HepG2 (cell line): ENCODE results near the gene TTLL7. TPM values are rescaled to one million over a fixed set of nuclear protein-coding genes. Genes with fewer than 3 reads are reported as not detected.

ENCODE experiments used
- HOXD1 ChIP-seq: sonication (generic); formaldehyde crosslinking; IDR thresholded peaks from 2 replicates; pipeline ENCODE4 v1.5.0; 2020; ENCODE audit warnings: missing genetic modification reagents
- MXD4 ChIP-seq: IDR thresholded peaks from 2 replicates; pipeline ENCODE4 v1.6.1; 2016; ENCODE audit warnings: mild to moderate bottlenecking, missing biosample characterization, missing genetic modification reagents
- NFE2 ChIP-seq: sonication (generic); formaldehyde crosslinking; IDR thresholded peaks from 2 replicates; pipeline ENCODE4 v1.4.0; 2020; ENCODE audit warnings: missing genetic modification reagents
- SP5 ChIP-seq: IDR thresholded peaks from 2 replicates; pipeline ENCODE4 v1.6.1; 2016; ENCODE audit warnings: low read depth, borderline replicate concordance
- ZNF383 ChIP-seq: sonication (generic); formaldehyde crosslinking; IDR thresholded peaks from 2 replicates; pipeline ENCODE4 v1.4.0; 2020; ENCODE audit warnings: missing genetic modification reagents, mild to moderate bottlenecking, borderline replicate concordance
- ZNF839 ChIP-seq: sonication (generic); formaldehyde crosslinking; IDR thresholded peaks from 2 replicates; pipeline ENCODE4 v1.4.0; 2020; ENCODE audit warnings: missing genetic modification reagents, mild to moderate bottlenecking, borderline replicate concordance
- polyA plus RNA-seq, 8 experiments: library from polyadenylated mRNA; depleted of rRNA in 3 of 8; stranded (reverse) in 7 of 8; unstranded in 1 of 8; fragments of >200 nt; fragmentation: Illumina TruSeq in 4 of 8; extraction: Trizol in 4 of 8; gene quantifications; 2 replicates each; pipeline versions ENCODE4 v1.2.1 to v1.2.3, GENCODE V29; 2011 to 2016; ENCODE audit warnings: low read depth in 4 of 8, missing spikeins in 1 of 8, mixed read lengths in 1 of 8; ENCODE audit not compliant: insufficient read depth in 1 of 8
- total RNA-seq, 5 experiments: library from RNA; depleted of rRNA; stranded (reverse); fragments of >200 nt; fragmentation: Illumina TruSeq; extraction: Trizol; gene quantifications; 2 replicates each; pipeline ENCODE4 v1.2.3, GENCODE V29; 2016; ENCODE audit warnings: low read depth in 1 of 5
- TF ChIP-seq, protein P1 (sequence below), 2 experiments: IDR thresholded peaks; 2 replicates each; pipeline ENCODE4 v1.6.1; 2011 to 2012; ENCODE audit warnings: low read length in 2 of 2, borderline replicate concordance in 1 of 2, low read depth in 1 of 2, mild to moderate bottlenecking in 1 of 2, moderate library complexity in 1 of 2
- TF ChIP-seq, protein P2 (sequence below): sonication (generic); formaldehyde crosslinking; IDR thresholded peaks from 2 replicates; pipeline ENCODE4 v1.4.0; 2020; ENCODE audit warnings: mild to moderate bottlenecking, low read depth, missing genetic modification reagents
- TF ChIP-seq, protein P3 (sequence below): sonication (generic); formaldehyde crosslinking; IDR thresholded peaks from 2 replicates; pipeline ENCODE4 v1.8.1; 2023; ENCODE audit warnings: missing genetic modification reagents, inconsistent platforms, borderline replicate concordance
- TF ChIP-seq, protein P4 (sequence below): sonication (generic); formaldehyde crosslinking; conservative IDR thresholded peaks from 2 replicates; pipeline ENCODE4 v1.4.0; 2020; ENCODE audit warnings: missing genetic modification reagents
- TF ChIP-seq, protein P5 (sequence below): sonication (generic); formaldehyde crosslinking; IDR thresholded peaks from 2 replicates; pipeline ENCODE4 v1.4.0; 2020; ENCODE audit warnings: mild to moderate bottlenecking, missing genetic modification reagents, borderline replicate concordance

The TTLL7 gene
- total and polyA plus RNA-seq, 2 of the 13 experiments (the other 11 are each of a cell fraction or from before 2014, with no cell fraction given) = 0.07 to 0.22 TPM

DNA sequence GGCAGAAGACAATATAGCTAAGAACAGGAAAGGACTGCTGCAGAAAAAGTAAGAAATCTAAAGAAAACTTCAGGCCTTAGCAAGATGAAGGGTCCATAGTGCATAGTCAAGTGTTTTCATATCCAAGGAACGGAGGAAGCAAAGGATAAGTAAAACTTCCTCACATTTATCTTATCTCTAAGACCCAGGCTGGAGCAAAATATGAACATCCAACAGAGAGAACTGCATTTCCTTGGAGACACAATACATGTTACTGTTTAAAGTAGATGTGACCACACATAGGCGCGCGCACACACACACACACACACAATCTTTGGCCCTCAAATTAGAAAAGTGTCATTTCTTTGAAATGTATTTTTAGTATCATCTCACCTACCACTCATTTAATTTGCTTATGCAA lies 66.7 kb downstream of the TTLL7 start (continued):
- TF ChIP-seq, protein P1, sequence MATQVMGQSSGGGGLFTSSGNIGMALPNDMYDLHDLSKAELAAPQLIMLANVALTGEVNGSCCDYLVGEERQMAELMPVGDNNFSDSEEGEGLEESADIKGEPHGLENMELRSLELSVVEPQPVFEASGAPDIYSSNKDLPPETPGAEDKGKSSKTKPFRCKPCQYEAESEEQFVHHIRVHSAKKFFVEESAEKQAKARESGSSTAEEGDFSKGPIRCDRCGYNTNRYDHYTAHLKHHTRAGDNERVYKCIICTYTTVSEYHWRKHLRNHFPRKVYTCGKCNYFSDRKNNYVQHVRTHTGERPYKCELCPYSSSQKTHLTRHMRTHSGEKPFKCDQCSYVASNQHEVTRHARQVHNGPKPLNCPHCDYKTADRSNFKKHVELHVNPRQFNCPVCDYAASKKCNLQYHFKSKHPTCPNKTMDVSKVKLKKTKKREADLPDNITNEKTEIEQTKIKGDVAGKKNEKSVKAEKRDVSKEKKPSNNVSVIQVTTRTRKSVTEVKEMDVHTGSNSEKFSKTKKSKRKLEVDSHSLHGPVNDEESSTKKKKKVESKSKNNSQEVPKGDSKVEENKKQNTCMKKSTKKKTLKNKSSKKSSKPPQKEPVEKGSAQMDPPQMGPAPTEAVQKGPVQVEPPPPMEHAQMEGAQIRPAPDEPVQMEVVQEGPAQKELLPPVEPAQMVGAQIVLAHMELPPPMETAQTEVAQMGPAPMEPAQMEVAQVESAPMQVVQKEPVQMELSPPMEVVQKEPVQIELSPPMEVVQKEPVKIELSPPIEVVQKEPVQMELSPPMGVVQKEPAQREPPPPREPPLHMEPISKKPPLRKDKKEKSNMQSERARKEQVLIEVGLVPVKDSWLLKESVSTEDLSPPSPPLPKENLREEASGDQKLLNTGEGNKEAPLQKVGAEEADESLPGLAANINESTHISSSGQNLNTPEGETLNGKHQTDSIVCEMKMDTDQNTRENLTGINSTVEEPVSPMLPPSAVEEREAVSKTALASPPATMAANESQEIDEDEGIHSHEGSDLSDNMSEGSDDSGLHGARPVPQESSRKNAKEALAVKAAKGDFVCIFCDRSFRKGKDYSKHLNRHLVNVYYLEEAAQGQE (IDR thresholded peaks at IDR 0.05; ENCODE audit: borderline replicate concordance in 1 of 2, low read depth in 1 of 2, low read length in 2 of 2) = no peak
- TF ChIP-seq, protein P2, sequence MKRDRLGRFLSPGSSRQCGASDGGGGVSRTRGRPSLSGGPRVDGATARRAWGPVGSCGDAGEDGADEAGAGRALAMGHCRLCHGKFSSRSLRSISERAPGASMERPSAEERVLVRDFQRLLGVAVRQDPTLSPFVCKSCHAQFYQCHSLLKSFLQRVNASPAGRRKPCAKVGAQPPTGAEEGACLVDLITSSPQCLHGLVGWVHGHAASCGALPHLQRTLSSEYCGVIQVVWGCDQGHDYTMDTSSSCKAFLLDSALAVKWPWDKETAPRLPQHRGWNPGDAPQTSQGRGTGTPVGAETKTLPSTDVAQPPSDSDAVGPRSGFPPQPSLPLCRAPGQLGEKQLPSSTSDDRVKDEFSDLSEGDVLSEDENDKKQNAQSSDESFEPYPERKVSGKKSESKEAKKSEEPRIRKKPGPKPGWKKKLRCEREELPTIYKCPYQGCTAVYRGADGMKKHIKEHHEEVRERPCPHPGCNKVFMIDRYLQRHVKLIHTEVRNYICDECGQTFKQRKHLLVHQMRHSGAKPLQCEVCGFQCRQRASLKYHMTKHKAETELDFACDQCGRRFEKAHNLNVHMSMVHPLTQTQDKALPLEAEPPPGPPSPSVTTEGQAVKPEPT (CRISPR knock-in tag) = no peak
- no peak for TF ChIP-seq HOXD1
- no peak for TF ChIP-seq ZNF383 (CRISPR knock-in tag)
- TF ChIP-seq, protein P3, sequence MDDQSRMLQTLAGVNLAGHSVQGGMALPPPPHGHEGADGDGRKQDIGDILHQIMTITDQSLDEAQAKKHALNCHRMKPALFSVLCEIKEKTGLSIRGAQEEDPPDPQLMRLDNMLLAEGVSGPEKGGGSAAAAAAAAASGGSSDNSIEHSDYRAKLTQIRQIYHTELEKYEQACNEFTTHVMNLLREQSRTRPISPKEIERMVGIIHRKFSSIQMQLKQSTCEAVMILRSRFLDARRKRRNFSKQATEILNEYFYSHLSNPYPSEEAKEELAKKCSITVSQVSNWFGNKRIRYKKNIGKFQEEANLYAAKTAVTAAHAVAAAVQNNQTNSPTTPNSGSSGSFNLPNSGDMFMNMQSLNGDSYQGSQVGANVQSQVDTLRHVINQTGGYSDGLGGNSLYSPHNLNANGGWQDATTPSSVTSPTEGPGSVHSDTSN (CRISPR knock-in tag) = no peak
- TF ChIP-seq, protein P4, sequence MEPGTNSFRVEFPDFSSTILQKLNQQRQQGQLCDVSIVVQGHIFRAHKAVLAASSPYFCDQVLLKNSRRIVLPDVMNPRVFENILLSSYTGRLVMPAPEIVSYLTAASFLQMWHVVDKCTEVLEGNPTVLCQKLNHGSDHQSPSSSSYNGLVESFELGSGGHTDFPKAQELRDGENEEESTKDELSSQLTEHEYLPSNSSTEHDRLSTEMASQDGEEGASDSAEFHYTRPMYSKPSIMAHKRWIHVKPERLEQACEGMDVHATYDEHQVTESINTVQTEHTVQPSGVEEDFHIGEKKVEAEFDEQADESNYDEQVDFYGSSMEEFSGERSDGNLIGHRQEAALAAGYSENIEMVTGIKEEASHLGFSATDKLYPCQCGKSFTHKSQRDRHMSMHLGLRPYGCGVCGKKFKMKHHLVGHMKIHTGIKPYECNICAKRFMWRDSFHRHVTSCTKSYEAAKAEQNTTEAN (CRISPR knock-in tag) = no peak
- no peak for TF ChIP-seq NFE2 (CRISPR knock-in tag)
- no peak for TF ChIP-seq ZNF839 (CRISPR knock-in tag)
- TF ChIP-seq, protein P5, sequence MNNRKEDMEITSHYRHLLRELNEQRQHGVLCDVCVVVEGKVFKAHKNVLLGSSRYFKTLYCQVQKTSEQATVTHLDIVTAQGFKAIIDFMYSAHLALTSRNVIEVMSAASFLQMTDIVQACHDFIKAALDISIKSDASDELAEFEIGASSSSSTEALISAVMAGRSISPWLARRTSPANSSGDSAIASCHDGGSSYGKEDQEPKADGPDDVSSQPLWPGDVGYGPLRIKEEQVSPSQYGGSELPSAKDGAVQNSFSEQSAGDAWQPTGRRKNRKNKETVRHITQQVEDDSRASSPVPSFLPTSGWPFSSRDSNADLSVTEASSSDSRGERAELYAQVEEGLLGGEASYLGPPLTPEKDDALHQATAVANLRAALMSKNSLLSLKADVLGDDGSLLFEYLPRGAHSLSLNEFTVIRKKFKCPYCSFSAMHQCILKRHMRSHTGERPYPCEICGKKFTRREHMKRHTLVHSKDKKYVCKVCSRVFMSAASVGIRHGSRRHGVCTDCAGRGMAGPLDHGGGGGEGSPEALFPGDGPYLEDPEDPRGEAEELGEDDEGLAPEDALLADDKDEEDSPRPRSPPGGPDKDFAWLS = no peak
- no peak for TF ChIP-seq SP5 (CRISPR knock-in tag)
- no peak for TF ChIP-seq MXD4 (CRISPR knock-in tag)
